ENCODE data around the gene PPP1R14C. TPM values are rescaled to one million over a fixed set of nuclear protein-coding genes. Genes with fewer than 3 reads are reported as not detected.

Gene PPP1R14C
- total and polyA plus RNA-seq, 2 of the 13 experiments (the other 11 are each of a cell fraction or from before 2014, with no cell fraction given) = not detected

DNA sequence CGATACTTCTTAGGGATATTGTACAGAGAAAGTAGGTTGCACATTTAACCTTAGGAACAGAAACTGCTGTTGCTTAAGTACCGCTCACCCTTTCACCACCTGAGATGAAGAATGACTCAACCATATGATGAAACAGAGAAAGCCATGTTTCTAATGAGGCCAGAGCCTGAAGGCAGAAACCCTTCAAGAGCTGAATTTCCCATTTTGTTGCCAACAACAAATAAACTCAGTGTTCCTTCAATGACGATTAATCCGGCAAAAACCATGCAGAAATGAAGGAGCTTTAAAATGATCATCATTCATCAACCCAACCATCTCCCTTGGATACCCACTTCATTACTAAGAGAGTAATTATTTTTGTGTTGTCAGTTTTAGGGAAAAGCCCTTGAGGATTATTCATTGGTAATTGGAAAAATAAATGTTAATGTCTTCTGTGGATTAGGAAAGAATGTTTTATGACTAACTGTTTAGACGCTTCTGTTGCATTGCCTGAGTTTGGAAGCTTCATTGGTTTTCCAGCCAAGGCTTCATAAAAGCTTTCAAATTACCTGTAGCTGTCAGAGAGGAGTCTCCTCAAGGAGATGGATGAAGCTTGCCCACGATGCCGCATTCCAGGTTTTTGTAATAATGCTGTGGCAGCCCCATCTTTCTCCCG lies 113.9 kb downstream of the PPP1R14C start:
- in situ Hi-C loops (cut with HindIII; ENCODE audit: extremely low pct_ligation_motif_present, low pct_unique_long_range_greater_than_20kb) = no loop called here
- Histone ChIP-seq H3K27ac (ENCODE audit: extremely low read length, insufficient read depth, low read length) (no peak overlapping the region), H3K27me3 (ENCODE audit: control insufficient read depth in 1 of 2, insufficient read depth in 2 of 2, low read length in 2 of 2) (peaks cover 2 to 21% of the 10 kb centered on the region in 2 experiments; a peak in 4 of 5 replicates), H2AFZ (ENCODE audit: low read length) (no peak overlapping the region), H3K4me2 (ENCODE audit: low read depth, low read length) (no peak overlapping the region), H3K79me2 (ENCODE audit: insufficient read depth, low read length) (no peaks in the 10 kb centered on the region), H3K4me3 (replicated peaks in 1 of 3; ENCODE audit: insufficient read depth in 1 of 3, low read depth in 2 of 3, low read length in 3 of 3) (no peak overlapping the region), H3K9ac (ENCODE audit: insufficient read depth, low read depth, low read length) (no peak overlapping the region), H4K20me1 (ENCODE audit: insufficient read depth, low read length) (no peaks in the 10 kb centered on the region), H3K9me3 (ENCODE audit: low read length) (no peaks in the 10 kb centered on the region), H3K36me3 (replicated peaks in 1 of 2; ENCODE audit: control insufficient read depth in 1 of 2, insufficient read depth in 2 of 2, low read length in 2 of 2) (no peaks in the 10 kb centered on the region), H3K4me1 (ENCODE audit: insufficient read depth, low read length) (no peaks in the 10 kb centered on the region)
- BruUV-seq (replicated peaks) = no TSS peak
- ATAC-seq (no peak), DNase-seq (ENCODE audit: low spot score) (no peak), FAIRE-seq (no peak)
- ChIA-PET POLR2A (no interaction called here), CTCF (ENCODE audit: low intra/inter-chr PET ratio, low total read pairs) (no interaction called here)
- WGBS (ENCODE audit: low lambda C conversion rate) = 33% methylated on average over 8 of the region's 8 CpGs
- TF ChIP-seq ARID2 (CRISPR knock-in tag; IDR thresholded peaks at IDR 0.05; ENCODE audit: borderline replicate concordance) (no peak), ZNF724P (CRISPR knock-in tag; IDR thresholded peaks at IDR 0.05; ENCODE audit: borderline replicate concordance) (no peak), WIZ (CRISPR knock-in tag; IDR thresholded peaks at IDR 0.05) (no peak), ZNF850 (CRISPR knock-in tag; conservative IDR thresholded peaks at IDR 0.05) (no peak), HMG20A (CRISPR knock-in tag; IDR thresholded peaks at IDR 0.05; ENCODE audit: borderline replicate concordance) (no peak), SMC3 (IDR thresholded peaks at IDR 0.05; ENCODE audit: low read length) (no peak)
- TF ChIP-seq, protein P1, sequence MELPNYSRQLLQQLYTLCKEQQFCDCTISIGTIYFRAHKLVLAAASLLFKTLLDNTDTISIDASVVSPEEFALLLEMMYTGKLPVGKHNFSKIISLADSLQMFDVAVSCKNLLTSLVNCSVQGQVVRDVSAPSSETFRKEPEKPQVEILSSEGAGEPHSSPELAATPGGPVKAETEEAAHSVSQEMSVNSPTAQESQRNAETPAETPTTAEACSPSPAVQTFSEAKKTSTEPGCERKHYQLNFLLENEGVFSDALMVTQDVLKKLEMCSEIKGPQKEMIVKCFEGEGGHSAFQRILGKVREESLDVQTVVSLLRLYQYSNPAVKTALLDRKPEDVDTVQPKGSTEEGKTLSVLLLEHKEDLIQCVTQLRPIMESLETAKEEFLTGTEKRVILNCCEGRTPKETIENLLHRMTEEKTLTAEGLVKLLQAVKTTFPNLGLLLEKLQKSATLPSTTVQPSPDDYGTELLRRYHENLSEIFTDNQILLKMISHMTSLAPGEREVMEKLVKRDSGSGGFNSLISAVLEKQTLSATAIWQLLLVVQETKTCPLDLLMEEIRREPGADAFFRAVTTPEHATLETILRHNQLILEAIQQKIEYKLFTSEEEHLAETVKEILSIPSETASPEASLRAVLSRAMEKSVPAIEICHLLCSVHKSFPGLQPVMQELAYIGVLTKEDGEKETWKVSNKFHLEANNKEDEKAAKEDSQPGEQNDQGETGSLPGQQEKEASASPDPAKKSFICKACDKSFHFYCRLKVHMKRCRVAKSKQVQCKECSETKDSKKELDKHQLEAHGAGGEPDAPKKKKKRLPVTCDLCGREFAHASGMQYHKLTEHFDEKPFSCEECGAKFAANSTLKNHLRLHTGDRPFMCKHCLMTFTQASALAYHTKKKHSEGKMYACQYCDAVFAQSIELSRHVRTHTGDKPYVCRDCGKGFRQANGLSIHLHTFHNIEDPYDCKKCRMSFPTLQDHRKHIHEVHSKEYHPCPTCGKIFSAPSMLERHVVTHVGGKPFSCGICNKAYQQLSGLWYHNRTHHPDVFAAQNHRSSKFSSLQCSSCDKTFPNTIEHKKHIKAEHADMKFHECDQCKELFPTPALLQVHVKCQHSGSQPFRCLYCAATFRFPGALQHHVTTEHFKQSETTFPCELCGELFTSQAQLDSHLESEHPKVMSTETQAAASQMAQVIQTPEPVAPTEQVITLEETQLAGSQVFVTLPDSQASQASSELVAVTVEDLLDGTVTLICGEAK (IDR thresholded peaks at IDR 0.05) = no peak
- TF ChIP-seq, protein P1 (CRISPR knock-in tag; IDR thresholded peaks at IDR 0.05) = no peak
- TF ChIP-seq, protein P2, sequence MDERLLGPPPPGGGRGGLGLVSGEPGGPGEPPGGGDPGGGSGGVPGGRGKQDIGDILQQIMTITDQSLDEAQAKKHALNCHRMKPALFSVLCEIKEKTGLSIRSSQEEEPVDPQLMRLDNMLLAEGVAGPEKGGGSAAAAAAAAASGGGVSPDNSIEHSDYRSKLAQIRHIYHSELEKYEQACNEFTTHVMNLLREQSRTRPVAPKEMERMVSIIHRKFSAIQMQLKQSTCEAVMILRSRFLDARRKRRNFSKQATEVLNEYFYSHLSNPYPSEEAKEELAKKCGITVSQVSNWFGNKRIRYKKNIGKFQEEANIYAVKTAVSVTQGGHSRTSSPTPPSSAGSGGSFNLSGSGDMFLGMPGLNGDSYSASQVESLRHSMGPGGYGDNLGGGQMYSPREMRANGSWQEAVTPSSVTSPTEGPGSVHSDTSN (CRISPR knock-in tag; IDR thresholded peaks at IDR 0.05) = no peak
- intact Hi-C loops (cut with micrococcal nuclease; ENCODE audit: unreplicated experiment) = no loop called here

All from HepG2 (cell line).